ENCODE data around the gene OR9A4. TPM values are rescaled to one million over a fixed set of nuclear protein-coding genes. Genes with fewer than 3 reads are reported as not detected.
A peak's percentile ranks its signal among the peaks of the same experiment; 100 is the strongest.

OR9A4 gene
- total and polyA plus RNA-seq, 12 donors = not detected

DNA sequence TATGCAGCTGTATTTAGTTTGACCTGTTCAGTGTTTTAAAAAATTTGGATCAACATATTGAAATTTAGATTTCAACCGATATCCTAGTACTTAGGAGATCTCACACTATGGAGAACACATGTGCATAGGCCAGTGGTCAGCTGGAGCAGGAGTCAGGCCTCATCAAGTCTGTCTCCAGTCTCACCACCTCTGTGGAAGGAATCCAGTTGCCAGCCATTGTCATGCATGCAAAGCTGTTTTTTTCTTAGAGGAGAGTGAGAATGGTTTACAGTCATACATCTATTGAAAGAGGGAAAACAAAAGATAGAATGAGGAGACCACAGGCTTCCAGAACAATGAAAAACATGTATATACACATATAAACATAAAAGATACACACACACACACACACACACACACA lies 38.1 kb downstream of the OR9A4 start:
- no peaks in the 10 kb centered on the region for H3K27me3 ChIP-seq
- no peak overlapping the region for H3K4me3 ChIP-seq
- intact Hi-C loops (cut with DNase I) = no loop called here
- no peaks in the 10 kb centered on the region for H3K36me3 ChIP-seq
- H3K27ac ChIP-seq = no peak overlapping the region
- TF ChIP-seq, protein P1, sequence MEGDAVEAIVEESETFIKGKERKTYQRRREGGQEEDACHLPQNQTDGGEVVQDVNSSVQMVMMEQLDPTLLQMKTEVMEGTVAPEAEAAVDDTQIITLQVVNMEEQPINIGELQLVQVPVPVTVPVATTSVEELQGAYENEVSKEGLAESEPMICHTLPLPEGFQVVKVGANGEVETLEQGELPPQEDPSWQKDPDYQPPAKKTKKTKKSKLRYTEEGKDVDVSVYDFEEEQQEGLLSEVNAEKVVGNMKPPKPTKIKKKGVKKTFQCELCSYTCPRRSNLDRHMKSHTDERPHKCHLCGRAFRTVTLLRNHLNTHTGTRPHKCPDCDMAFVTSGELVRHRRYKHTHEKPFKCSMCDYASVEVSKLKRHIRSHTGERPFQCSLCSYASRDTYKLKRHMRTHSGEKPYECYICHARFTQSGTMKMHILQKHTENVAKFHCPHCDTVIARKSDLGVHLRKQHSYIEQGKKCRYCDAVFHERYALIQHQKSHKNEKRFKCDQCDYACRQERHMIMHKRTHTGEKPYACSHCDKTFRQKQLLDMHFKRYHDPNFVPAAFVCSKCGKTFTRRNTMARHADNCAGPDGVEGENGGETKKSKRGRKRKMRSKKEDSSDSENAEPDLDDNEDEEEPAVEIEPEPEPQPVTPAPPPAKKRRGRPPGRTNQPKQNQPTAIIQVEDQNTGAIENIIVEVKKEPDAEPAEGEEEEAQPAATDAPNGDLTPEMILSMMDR (IDR thresholded peaks at IDR 0.05) = no peak
- no peaks in the 10 kb centered on the region for H3K9me3 ChIP-seq
- no peak for DNase-seq
- 71 to 91% methylated on average over 1 of the region's 1 CpG for WGBS, 2 donors
- ATAC-seq = no peak
- peaks cover 0 to 13% (median 0%) of the 10 kb centered on the region in 9 donors for H3K4me1 ChIP-seq

- intact Hi-C loops (cut with DNase I) = no loop called here
- ATAC-seq (peak in 3 of 8 donors; percentile 30 to 66 (median 34)), DNase-seq (no peak)
- WGBS, 2 donors = 49 to 53% methylated on average over 3 of the region's 3 CpGs
- Histone ChIP-seq H3K9me3 (no peaks in the 10 kb centered on the region), H3K36me3 (no peaks in the 10 kb centered on the region), H3K4me3 (no peak overlapping the region), H3K27me3 (no peaks in the 10 kb centered on the region), H3K27ac (no peak overlapping the region), H3K4me1 (peaks cover 0 to 17% (median 0%) of the 10 kb centered on the region in 9 donors)
- TF ChIP-seq, protein P1 (IDR thresholded peaks at IDR 0.05) = no peak
Measured at GRCh38 chr7:141956084-141956483, 39.9 kb downstream of the OR9A4 start.

DNA sequence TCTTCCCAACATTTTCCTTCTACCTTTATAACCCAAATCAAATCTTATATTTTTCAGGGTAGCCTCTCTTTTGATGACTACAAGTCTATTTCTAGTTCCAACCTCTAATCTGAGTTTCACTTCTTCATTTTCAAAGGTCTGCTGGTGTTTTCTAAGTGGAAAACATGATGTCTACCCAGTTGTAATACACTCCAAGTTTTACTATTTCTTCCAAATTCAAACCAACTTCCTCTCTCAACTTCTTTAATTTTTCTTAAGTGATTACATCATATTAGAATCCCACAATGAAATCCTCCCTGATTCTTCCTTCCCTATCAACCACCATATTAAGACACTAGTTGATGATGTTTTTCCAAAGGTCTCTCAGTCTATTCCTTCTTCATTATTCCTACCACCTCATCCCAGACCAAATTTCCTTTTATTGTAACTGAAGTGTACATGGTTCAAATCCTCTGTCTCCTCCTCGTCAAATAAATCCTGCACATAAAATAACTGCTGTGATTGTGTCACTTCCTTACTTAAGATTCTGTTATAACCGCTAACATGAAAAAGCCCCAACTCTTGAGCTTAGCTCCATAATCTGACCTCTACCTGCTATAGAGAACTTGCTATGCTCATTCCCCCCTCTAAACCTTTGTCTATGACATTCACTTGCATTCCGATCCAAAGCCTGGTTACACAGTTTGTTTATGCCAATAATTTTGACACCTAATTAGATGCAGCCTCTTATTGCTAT lies 44.7 kb downstream of the OR9A4 start:
- intact Hi-C loops (cut with DNase I) = no loop called here
- peaks cover 0 to 14% (median 0%) of the 10 kb centered on the region in 9 donors for H3K4me1 ChIP-seq
- TF ChIP-seq, protein P1 (IDR thresholded peaks at IDR 0.05) = no peak

More for the DNA sequence above, 44.7 kb downstream of the OR9A4 start:
- Histone ChIP-seq H3K27ac (peak overlapping the region in 1 of 10 donors; percentile 32), H3K9me3 (peaks cover 0 to 9% (median 0%) of the 10 kb centered on the region in 11 donors), H3K27me3 (no peaks in the 10 kb centered on the region), H3K36me3 (no peaks in the 10 kb centered on the region), H3K4me3 (no peak overlapping the region)
- DNase-seq (no peak), ATAC-seq (peak in 4 of 8 donors; percentile 20 to 47 (median 36))
- 86 to 87% methylated on average over 3 of the region's 3 CpGs for WGBS, 2 donors

Other genes starting within 250 kb of the OR9A4 start
- 10 to 100 TPM in 4 of 10 donors, 1 to 10 TPM in 6; 6.7 to 11.5 (median 9.3) TPM for gene DENND11, start 214.2 kb upstream of the OR9A4 start, total RNA-seq
- gene DENND11, start 214.2 kb upstream of the OR9A4 start, polyA plus RNA-seq = 1 to 10 TPM; 2.7 to 3.4 TPM
- under 1 TPM in 1 of 10 donors, not detected in 9; 0.12 TPM for gene WEE2, start 208.0 kb upstream of the OR9A4 start, total RNA-seq
- gene WEE2, start 208.0 kb upstream of the OR9A4 start, polyA plus RNA-seq = not detected
- 100 to 1,000 TPM in 9 of 10 donors, 10 to 100 TPM in 1; 97.4 to 122 (median 107) TPM for gene SSBP1, start 178.0 kb upstream of the OR9A4 start, total RNA-seq
- 100 to 1,000 TPM; 175 to 256 TPM for gene SSBP1, start 178.0 kb upstream of the OR9A4 start, polyA plus RNA-seq
- 1 to 10 TPM in 1 of 10 donors, under 1 TPM in 7, not detected in 2; 0.30 to 1.1 (median 0.46) TPM for gene TAS2R3, start 152.3 kb upstream of the OR9A4 start, total RNA-seq
- gene TAS2R3, start 152.3 kb upstream of the OR9A4 start, polyA plus RNA-seq = not detected
- under 1 TPM in 9 of 10 donors, not detected in 1; 0.10 to 0.28 (median 0.23) TPM for gene TAS2R4, start 139.7 kb upstream of the OR9A4 start, total RNA-seq
- gene TAS2R4, start 139.7 kb upstream of the OR9A4 start, polyA plus RNA-seq = under 1 TPM; 0.03 to 0.59 TPM
- gene TAS2R5, start 126.2 kb upstream of the OR9A4 start, total RNA-seq = under 1 TPM in 4 of 10 donors, not detected in 6; 0.23 to 0.35 (median 0.31) TPM
- under 1 TPM; 0.22 to 0.59 TPM for gene TAS2R5, start 126.2 kb upstream of the OR9A4 start, polyA plus RNA-seq
- not detected for gene PRSS37, start 74.9 kb upstream of the OR9A4 start, total RNA-seq
- not detected for gene PRSS37, start 74.9 kb upstream of the OR9A4 start, polyA plus RNA-seq
- gene CLEC5A, start 30.6 kb downstream of the OR9A4 start, total RNA-seq = 1 to 10 TPM in 1 of 10 donors, under 1 TPM in 9; 0.09 to 2.1 (median 0.37) TPM
- under 1 TPM; 0.37 to 0.88 TPM for gene CLEC5A, start 30.6 kb downstream of the OR9A4 start, polyA plus RNA-seq
- not detected for gene TAS2R38, start 57.4 kb downstream of the OR9A4 start, total RNA-seq
- not detected for gene TAS2R38, start 57.4 kb downstream of the OR9A4 start, polyA plus RNA-seq
- 1 to 10 TPM in 4 of 10 donors, under 1 TPM in 6; 0.21 to 3.1 (median 0.83) TPM for gene MGAM, start 79.5 kb downstream of the OR9A4 start, total RNA-seq
- gene MGAM, start 79.5 kb downstream of the OR9A4 start, polyA plus RNA-seq = under 1 TPM in 1 of 2 donors, not detected in 1; 0.07 TPM
- gene MGAM2, start 195.3 kb downstream of the OR9A4 start, total RNA-seq = under 1 TPM in 3 of 10 donors, not detected in 7; 0.05 to 0.09 (median 0.08) TPM
- not detected for gene MGAM2, start 195.3 kb downstream of the OR9A4 start, polyA plus RNA-seq